Transverse colon (tissue), 4 donors: ENCODE data around the gene CIRBP. TPM values are rescaled to one million over a fixed set of nuclear protein-coding genes. Genes with fewer than 3 reads are reported as not detected.

ENCODE experiments used
- DNase-seq: peaks from one replicate; pipeline ENCODE4 v3.0.0-alpha.2; 2019
- H3K27ac ChIP-seq, 4 donors: fragments of 200-600 bp; sonication (generic); 2 replicates each; pipeline ENCODE4 v1.5.1; 2016 to 2018; ENCODE audit warnings: inconsistent platforms in 4 of 4
- H3K27me3 ChIP-seq: fragments of 200-600 bp; sonication (generic); 2 replicates; pipeline ENCODE4 v1.5.1; 2017; ENCODE audit warnings: inconsistent platforms
- H3K36me3 ChIP-seq, 4 donors: fragments of 200-600 bp; sonication (generic); 2 replicates each; pipeline ENCODE4 v1.5.1; 2017 to 2019; ENCODE audit warnings: inconsistent platforms in 4 of 4
- H3K4me1 ChIP-seq, 4 donors: fragments of 200-600 bp; sonication (generic); 2 replicates each; pipeline ENCODE4 v1.5.1; 2017 to 2020; ENCODE audit warnings: inconsistent platforms in 4 of 4
- H3K4me3 ChIP-seq, 4 donors: fragments of 200-600 bp; sonication (generic); 1 replicate in 1 of 4; 2 replicates in 3 of 4; pipeline versions ENCODE4 v1.5.1 to v1.6.1; 2017 to 2019; ENCODE audit warnings: inconsistent platforms in 4 of 4
- H3K9me3 ChIP-seq, 2 donors: fragments of 200-600 bp; sonication (generic); 2 replicates each; pipeline ENCODE4 v1.5.1; 2017 to 2019; ENCODE audit warnings: inconsistent platforms in 2 of 2
- CTCF ChIP-seq, 5 experiments: fragments of 200-600 bp in 3 of 5; fragments of 450-650 bp in 2 of 5; sonication (generic) in 3 of 5; IDR thresholded peaks; 1 replicate in 2 of 5; 2 replicates in 3 of 5; pipeline ENCODE4 v1.5.1; 2016 to 2017; ENCODE audit warnings: antibody characterized with exemption in 5 of 5, inconsistent platforms in 3 of 5, mild to moderate bottlenecking in 2 of 5, moderate library complexity in 1 of 5
- EP300 ChIP-seq: sonication (generic); formaldehyde crosslinking; IDR thresholded peaks from one replicate; pipeline ENCODE4 v1.6.1; 2017; ENCODE audit warnings: antibody characterized with exemption, low read depth
- POLR2A ChIP-seq: fragments of 450-650 bp; IDR thresholded peaks from one replicate; pipeline ENCODE4 v1.6.1; 2016; ENCODE audit warnings: antibody characterized with exemption, mild to moderate bottlenecking, moderate library complexity
- POLR2AphosphoS5 ChIP-seq, 3 donors: sonication (generic); formaldehyde crosslinking; IDR thresholded peaks; one replicate each; pipeline ENCODE4 v1.6.1; 2016; ENCODE audit warnings: antibody characterized with exemption in 3 of 3
- WGBS, 2 donors: methylation state at CpG; one replicate each; pipeline ENCODE4 v1.1.5; 2018; ENCODE audit warnings: low coverage in 1 of 2; 5-methylcytosine and 5-hydroxymethylcytosine counted together
- in situ Hi-C, 4 donors: fragments of 200-750 bp; cut with MboI; loops; one replicate each; pipeline versions ENCODE4 v1.15.0 to v1.15.1; 2017; ENCODE audit warnings: low sequenced_read_pairs in 3 of 4, low pct_ligation_motif_present in 1 of 4, low pct_unique_long_range_greater_than_20kb in 1 of 4
- intact Hi-C: fragments of 100-400 bp; cut with DNase I; formaldehyde crosslinking; loops from one replicate; pipeline ENCODE4 v1.15.1; 2023; ENCODE audit warnings: low total_unique reads
- total RNA-seq, 4 donors: library from RNA; depleted of rRNA; stranded (reverse); fragments of >200 nt; gene quantifications; one replicate each; pipeline ENCODE4 v1.1.0, GENCODE V29; 2016

Gene CIRBP
- total RNA-seq, 4 donors from 2014 or later = 431 to 488 (median 460) TPM

- H3K36me3 ChIP-seq = peaks cover 0 to 32% (median 16%) of the 10 kb centered on the region in 4 donors
- in situ Hi-C loops = no loop called here
Measured at GRCh38 chr19:1259206-1259875, 9.8 kb upstream of the CIRBP start.

GRCh38 chr19:1259876-1260748 is 9.0 kb upstream of the CIRBP start:
- Histone ChIP-seq H3K9me3 (no peaks in the 10 kb centered on the region), H3K4me1 (peaks cover 58 to 79% (median 73%) of the 10 kb centered on the region in 4 donors), H3K27ac (peak overlapping the region; percentile 98 to 100 (median 98)), H3K4me3 (peak overlapping the region in 3 of 4 donors; percentile 10 to 61 (median 55)), H3K36me3 (peaks cover 0 to 24% (median 10%) of the 10 kb centered on the region in 4 donors), H3K27me3 (no peaks in the 10 kb centered on the region)
- DNase-seq = peak; percentile 63
- intact Hi-C loops = no loop called here
- in situ Hi-C loops = no loop called here
- WGBS, 2 donors = 7 to 11% methylated on average over 3 to 30 of the region's 33 CpGs
- TF ChIP-seq EP300 (no peak), CTCF (IDR thresholded peaks at IDR 0.05) (no peak), POLR2AphosphoS5 (IDR thresholded peaks at IDR 0.05) (peak in 2 of 3 donors; percentile 32)

More at GRCh38 chr19:1259206-1259875, 9.8 kb upstream of the CIRBP start:
- H3K4me3 ChIP-seq = peak overlapping the region in 2 of 4 donors; percentile 13 to 33
- H3K4me1 ChIP-seq = peaks cover 59 to 85% (median 78%) of the 10 kb centered on the region in 4 donors
- peak overlapping the region; percentile 98 to 100 (median 98) for H3K27ac ChIP-seq
- H3K27me3 ChIP-seq = no peaks in the 10 kb centered on the region
- peak; percentile 88 for DNase-seq
- intact Hi-C loops = no loop called here
- TF ChIP-seq POLR2A (peak; percentile 88), CTCF (IDR thresholded peaks at IDR 0.05) (no peak), EP300 (peak; percentile 1), POLR2AphosphoS5 (IDR thresholded peaks at IDR 0.05) (peak; percentile 79 to 92 (median 90))
- WGBS, 2 donors = 0 to 4% methylated on average over 4 to 17 of the region's 17 CpGs
- H3K9me3 ChIP-seq = no peaks in the 10 kb centered on the region

GRCh38 chr19:1260749-1261537 is 8.2 kb upstream of the CIRBP start:
- Histone ChIP-seq H3K36me3 (peaks cover 0 to 16% (median 5%) of the 10 kb centered on the region in 4 donors), H3K9me3 (no peaks in the 10 kb centered on the region), H3K4me3 (peak overlapping the region; percentile 55 to 72 (median 61)), H3K27me3 (no peaks in the 10 kb centered on the region), H3K4me1 (peaks cover 57 to 79% (median 73%) of the 10 kb centered on the region in 4 donors), H3K27ac (peak overlapping the region; percentile 98 to 100 (median 98))
- intact Hi-C loops = no loop called here
- in situ Hi-C loops = no loop called here
- DNase-seq = peak; percentile 98
- TF ChIP-seq EP300 = no peak
- TF ChIP-seq POLR2A = peak; percentile 79
- TF ChIP-seq POLR2AphosphoS5 (IDR thresholded peaks at IDR 0.05) = peak; percentile 86 to 92 (median 88)
- 0 to 2% methylated on average over 14 to 37 of the region's 83 CpGs for WGBS, 2 donors

GRCh38 chr19:1261538-1261797 is 7.7 kb upstream of the CIRBP start:
- Histone ChIP-seq H3K36me3 (peaks cover 0 to 12% (median 4%) of the 10 kb centered on the region in 4 donors), H3K4me3 (peak overlapping the region; percentile 55 to 72 (median 61)), H3K4me1 (peaks cover 59 to 82% (median 77%) of the 10 kb centered on the region in 4 donors), H3K27ac (peak overlapping the region; percentile 98 to 100 (median 98)), H3K9me3 (no peaks in the 10 kb centered on the region), H3K27me3 (no peaks in the 10 kb centered on the region)
- in situ Hi-C loops = no loop called here
- WGBS, 2 donors = 7 to 17% methylated on average over 3 to 14 of the region's 14 CpGs
- intact Hi-C loops = no loop called here
- DNase-seq = no peak
- peak in 3 of 5 experiments; percentile 26 to 65 (median 54) for TF ChIP-seq CTCF (IDR thresholded peaks at IDR 0.05)
- TF ChIP-seq POLR2A = no peak
